Body of pancreas (tissue), 4 donors: ENCODE results near the gene DACH2. TPM values are rescaled to one million over a fixed set of nuclear protein-coding genes. Genes with fewer than 3 reads are reported as not detected.

Source experiments
- ATAC-seq: fragments of 150-250 bp; one replicate; pipeline ENCODE4 v1.9.1; 2016
- DNase-seq, 4 donors: peaks; one replicate each; pipeline ENCODE4 v3.0.0-alpha.2; 2019
- H3K27ac ChIP-seq, 4 donors: fragments of 200-600 bp; sonication (generic); 1 replicate in 3 of 4; 2 replicates in 1 of 4; pipeline versions ENCODE4 v1.5.1 to v1.6.1; 2016 to 2019; ENCODE audit warnings: mild to moderate bottlenecking in 1 of 4, mixed read lengths in 1 of 4, moderate library complexity in 1 of 4
- H3K27me3 ChIP-seq, 2 donors: fragments of 200-600 bp; sonication (generic); one replicate each; pipeline ENCODE4 v1.6.0; 2016; ENCODE audit warnings: mild to moderate bottlenecking in 1 of 2
- H3K36me3 ChIP-seq, 2 donors: fragments of 200-600 bp; sonication (generic); replicated peaks in 1 of 2; 2 replicates each; pipeline ENCODE4 v1.5.1; 2016; ENCODE audit warnings: low read depth in 2 of 2; ENCODE audit not compliant: insufficient read depth in 1 of 2
- H3K4me1 ChIP-seq: fragments of 200-600 bp; sonication (generic); one replicate; pipeline ENCODE4 v1.6.0; 2016
- H3K4me3 ChIP-seq, 2 donors: fragments of 200-600 bp; sonication (generic); 1 replicate in 1 of 2; 2 replicates in 1 of 2; pipeline ENCODE4 v1.5.1; 2016 to 2019
- H3K9me3 ChIP-seq, 3 donors: fragments of 200-600 bp; sonication (generic); 1 replicate in 2 of 3; 2 replicates in 1 of 3; pipeline ENCODE4 v1.5.1; 2016
- POLR2A ChIP-seq, 3 donors: fragments of 450-650 bp; IDR thresholded peaks; one replicate each; pipeline ENCODE4 v1.6.1; 2016; ENCODE audit warnings: antibody characterized with exemption in 3 of 3, mild to moderate bottlenecking in 2 of 3
- WGBS, 2 donors: methylation state at CpG; one replicate each; pipeline ENCODE4 v1.1.5; 2017; 5-methylcytosine and 5-hydroxymethylcytosine counted together
- intact Hi-C: fragments of 100-400 bp; cut with DNase I; formaldehyde crosslinking; loops from one replicate; pipeline ENCODE4 v1.15.1; 2023
- total RNA-seq, 2 donors: library from RNA; depleted of rRNA; stranded (reverse); fragments of >200 nt; gene quantifications; one replicate each; pipeline ENCODE4 v1.1.0, GENCODE V29; 2016
- TF ChIP-seq, protein P1 (sequence below), 7 experiments: fragments of 450-650 bp in 4 of 7; fragments of 200-600 bp in 3 of 7; sonication (generic) in 3 of 7; IDR thresholded peaks; one replicate each; pipeline ENCODE4 v1.5.1; 2016 to 2019; ENCODE audit warnings: antibody characterized with exemption in 7 of 7

DACH2 gene
- total RNA-seq, 2 donors from 2014 or later = 0.26 TPM; not detected in 1

DNA sequence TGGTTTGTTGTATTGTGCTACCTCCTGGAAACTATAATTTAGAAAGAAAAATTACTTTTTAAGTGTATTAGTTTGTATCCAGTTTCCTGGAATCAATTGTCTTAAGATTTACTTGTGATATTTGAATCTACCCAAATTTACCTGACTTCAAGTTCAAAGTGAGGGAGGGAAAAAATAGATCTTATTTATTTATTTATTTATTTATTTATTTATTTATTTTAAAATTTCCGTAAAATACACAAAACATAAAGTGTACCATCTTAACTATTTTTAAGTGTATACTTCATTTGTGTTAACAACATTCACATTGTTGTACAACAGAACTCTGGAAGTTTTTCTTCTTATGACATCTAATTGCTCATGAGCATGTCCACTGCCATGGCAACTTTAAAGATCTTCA is 356.0 kb downstream of the DACH2 start:
- intact Hi-C loops = no loop called here
- WGBS, 2 donors = 17 to 56% methylated on average over 1 of the region's 1 CpG
- H3K36me3 ChIP-seq = no peaks in the 10 kb centered on the region
- H3K27ac ChIP-seq = no peak overlapping the region
- no peak overlapping the region for H3K4me3 ChIP-seq
- no peak for TF ChIP-seq POLR2A (IDR thresholded peaks at IDR 0.05)
- TF ChIP-seq, protein P1, sequence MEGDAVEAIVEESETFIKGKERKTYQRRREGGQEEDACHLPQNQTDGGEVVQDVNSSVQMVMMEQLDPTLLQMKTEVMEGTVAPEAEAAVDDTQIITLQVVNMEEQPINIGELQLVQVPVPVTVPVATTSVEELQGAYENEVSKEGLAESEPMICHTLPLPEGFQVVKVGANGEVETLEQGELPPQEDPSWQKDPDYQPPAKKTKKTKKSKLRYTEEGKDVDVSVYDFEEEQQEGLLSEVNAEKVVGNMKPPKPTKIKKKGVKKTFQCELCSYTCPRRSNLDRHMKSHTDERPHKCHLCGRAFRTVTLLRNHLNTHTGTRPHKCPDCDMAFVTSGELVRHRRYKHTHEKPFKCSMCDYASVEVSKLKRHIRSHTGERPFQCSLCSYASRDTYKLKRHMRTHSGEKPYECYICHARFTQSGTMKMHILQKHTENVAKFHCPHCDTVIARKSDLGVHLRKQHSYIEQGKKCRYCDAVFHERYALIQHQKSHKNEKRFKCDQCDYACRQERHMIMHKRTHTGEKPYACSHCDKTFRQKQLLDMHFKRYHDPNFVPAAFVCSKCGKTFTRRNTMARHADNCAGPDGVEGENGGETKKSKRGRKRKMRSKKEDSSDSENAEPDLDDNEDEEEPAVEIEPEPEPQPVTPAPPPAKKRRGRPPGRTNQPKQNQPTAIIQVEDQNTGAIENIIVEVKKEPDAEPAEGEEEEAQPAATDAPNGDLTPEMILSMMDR (IDR thresholded peaks at IDR 0.05) = no peak
- no peaks in the 10 kb centered on the region for H3K27me3 ChIP-seq
- H3K9me3 ChIP-seq = no peaks in the 10 kb centered on the region
- no peak for DNase-seq
- ATAC-seq = no peak
- no peaks in the 10 kb centered on the region for H3K4me1 ChIP-seq

DNA sequence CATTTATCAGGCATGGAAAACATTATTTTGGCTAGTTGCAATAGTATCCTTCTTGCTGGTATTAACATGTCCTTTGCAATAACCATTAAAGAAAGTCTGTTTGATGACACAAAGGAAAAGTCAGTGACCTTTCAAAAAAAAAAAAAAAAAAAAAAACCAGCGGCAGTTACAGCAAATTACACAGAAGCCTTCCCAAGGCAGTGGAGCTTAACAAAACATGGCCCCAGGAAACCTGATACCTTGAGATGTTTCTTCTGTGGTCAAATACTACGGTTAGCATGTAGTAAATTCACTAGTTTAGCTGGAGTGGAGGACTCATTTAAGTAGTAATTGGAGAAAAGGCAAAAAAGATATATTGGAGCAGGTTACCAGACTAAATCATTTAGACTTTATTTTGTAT is 359.1 kb downstream of the DACH2 start:
- ATAC-seq = no peak

GRCh38 chrX:86579777-86580176 is 431.5 kb downstream of the DACH2 start:
- no peak overlapping the region for H3K27ac ChIP-seq
- no peaks in the 10 kb centered on the region for H3K36me3 ChIP-seq
- H3K9me3 ChIP-seq = no peaks in the 10 kb centered on the region
- WGBS, 2 donors = 59 to 82% methylated on average over 3 to 4 of the region's 4 CpGs
- H3K4me3 ChIP-seq = no peak overlapping the region
- H3K27me3 ChIP-seq = no peaks in the 10 kb centered on the region
- no peaks in the 10 kb centered on the region for H3K4me1 ChIP-seq
- intact Hi-C loops = no loop called here
- DNase-seq (no peak), ATAC-seq (no peak)
- TF ChIP-seq, protein P1 (IDR thresholded peaks at IDR 0.05) = no peak
- TF ChIP-seq POLR2A (IDR thresholded peaks at IDR 0.05) = no peak

More for the DNA sequence above, 359.1 kb downstream of the DACH2 start:
- Histone ChIP-seq H3K27ac (no peak overlapping the region), H3K27me3 (no peaks in the 10 kb centered on the region), H3K4me1 (no peaks in the 10 kb centered on the region), H3K36me3 (no peaks in the 10 kb centered on the region), H3K9me3 (no peaks in the 10 kb centered on the region), H3K4me3 (no peak overlapping the region)
- no peak for DNase-seq
- WGBS, 2 donors = 6 to 10% methylated on average over 2 of the region's 2 CpGs
- no peak for TF ChIP-seq POLR2A (IDR thresholded peaks at IDR 0.05)
- TF ChIP-seq, protein P1 (IDR thresholded peaks at IDR 0.05) = no peak
- intact Hi-C loops = no loop called here

DNA sequence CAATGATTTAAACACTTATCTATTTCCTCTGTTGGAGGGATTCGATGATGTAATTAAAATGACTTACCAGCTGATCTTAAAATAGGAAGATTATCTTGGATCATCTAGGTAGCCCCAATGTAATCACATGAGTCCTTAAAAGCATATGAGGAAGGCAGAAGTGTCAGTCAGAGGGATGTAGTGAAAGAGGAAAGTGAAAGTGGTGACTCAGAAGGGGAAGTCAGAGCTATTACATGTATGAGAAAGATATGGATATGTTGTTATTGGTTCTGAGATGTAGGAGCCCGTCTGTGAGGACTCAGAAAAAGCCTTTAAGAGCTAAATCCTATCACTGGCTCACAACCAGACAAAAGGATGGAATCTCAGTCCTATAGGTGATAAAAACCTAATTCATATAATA is 456.4 kb downstream of the DACH2 start:
- WGBS, 2 donors = 15 to 36% methylated on average over 2 of the region's 2 CpGs
- ATAC-seq (no peak), DNase-seq (no peak)
- no peak overlapping the region for H3K27ac ChIP-seq
- no peak overlapping the region for H3K4me3 ChIP-seq
- TF ChIP-seq, protein P1 (IDR thresholded peaks at IDR 0.05) = no peak
- no peak for TF ChIP-seq POLR2A (IDR thresholded peaks at IDR 0.05)
- intact Hi-C loops = no loop called here
- H3K27me3 ChIP-seq = no peaks in the 10 kb centered on the region
- no peaks in the 10 kb centered on the region for H3K36me3 ChIP-seq
- H3K4me1 ChIP-seq = no peaks in the 10 kb centered on the region
- H3K9me3 ChIP-seq = no peaks in the 10 kb centered on the region

DNA sequence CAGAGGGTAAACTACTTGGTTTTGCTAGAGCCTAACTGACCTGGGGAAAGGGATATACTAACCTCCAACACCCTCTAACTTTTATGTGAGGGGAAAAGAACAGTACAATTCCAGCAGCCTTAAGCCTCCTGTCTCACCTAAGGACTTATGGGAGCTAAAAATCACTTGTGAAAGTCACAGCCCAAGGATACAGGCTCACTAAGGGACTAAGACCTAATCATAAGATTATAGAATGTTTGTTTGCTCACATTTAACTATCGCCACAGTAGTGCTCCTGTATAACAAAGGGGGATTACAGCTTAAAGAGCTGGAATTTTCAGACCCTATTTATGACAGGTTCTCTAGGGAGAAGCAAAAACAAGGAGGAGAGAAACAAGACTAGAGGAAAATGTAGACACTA is 548.7 kb downstream of the DACH2 start:
- ATAC-seq (no peak), DNase-seq (no peak)
- intact Hi-C loops = no loop called here

More for the DNA sequence above, 548.7 kb downstream of the DACH2 start:
- no peaks in the 10 kb centered on the region for H3K4me1 ChIP-seq
- WGBS, 2 donors = 63 to 69% methylated on average over 1 of the region's 1 CpG
- no peaks in the 10 kb centered on the region for H3K36me3 ChIP-seq
- no peak overlapping the region for H3K27ac ChIP-seq
- TF ChIP-seq, protein P1 (IDR thresholded peaks at IDR 0.05) = no peak
- TF ChIP-seq POLR2A (IDR thresholded peaks at IDR 0.05) = no peak
- no peak overlapping the region for H3K4me3 ChIP-seq
- H3K27me3 ChIP-seq = no peaks in the 10 kb centered on the region
- H3K9me3 ChIP-seq = no peaks in the 10 kb centered on the region
